ENCODE results near the gene ZNF662.

Gene ZNF662

DNA sequence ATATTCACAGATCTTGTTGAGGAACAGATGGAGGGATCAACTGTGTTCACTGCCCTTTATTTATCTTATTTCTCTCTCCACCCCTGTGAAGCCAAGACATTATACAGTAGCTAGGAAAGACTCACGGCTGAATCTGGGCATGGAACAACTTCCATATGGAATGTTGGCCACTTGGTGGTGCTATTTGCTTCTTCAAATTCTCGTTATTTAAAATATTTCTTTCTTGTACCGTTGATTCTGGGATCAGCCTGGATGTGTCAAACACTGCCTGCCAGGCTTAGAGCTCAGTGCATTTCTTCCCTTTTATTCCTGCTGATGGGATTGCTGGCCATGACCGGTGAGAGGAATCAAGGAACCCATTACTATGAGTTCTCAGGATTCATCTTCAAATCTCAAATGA, 55.7 kb downstream of the ZNF662 start:
- peak; percentile 63 for DNase-seq (ENCODE audit: low read depth)
- H3K4me3 ChIP-seq (ENCODE audit: low read length): no peak overlapping the region
- TF ChIP-seq, protein P1, sequence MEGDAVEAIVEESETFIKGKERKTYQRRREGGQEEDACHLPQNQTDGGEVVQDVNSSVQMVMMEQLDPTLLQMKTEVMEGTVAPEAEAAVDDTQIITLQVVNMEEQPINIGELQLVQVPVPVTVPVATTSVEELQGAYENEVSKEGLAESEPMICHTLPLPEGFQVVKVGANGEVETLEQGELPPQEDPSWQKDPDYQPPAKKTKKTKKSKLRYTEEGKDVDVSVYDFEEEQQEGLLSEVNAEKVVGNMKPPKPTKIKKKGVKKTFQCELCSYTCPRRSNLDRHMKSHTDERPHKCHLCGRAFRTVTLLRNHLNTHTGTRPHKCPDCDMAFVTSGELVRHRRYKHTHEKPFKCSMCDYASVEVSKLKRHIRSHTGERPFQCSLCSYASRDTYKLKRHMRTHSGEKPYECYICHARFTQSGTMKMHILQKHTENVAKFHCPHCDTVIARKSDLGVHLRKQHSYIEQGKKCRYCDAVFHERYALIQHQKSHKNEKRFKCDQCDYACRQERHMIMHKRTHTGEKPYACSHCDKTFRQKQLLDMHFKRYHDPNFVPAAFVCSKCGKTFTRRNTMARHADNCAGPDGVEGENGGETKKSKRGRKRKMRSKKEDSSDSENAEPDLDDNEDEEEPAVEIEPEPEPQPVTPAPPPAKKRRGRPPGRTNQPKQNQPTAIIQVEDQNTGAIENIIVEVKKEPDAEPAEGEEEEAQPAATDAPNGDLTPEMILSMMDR (conservative IDR thresholded peaks at IDR 0.05; ENCODE audit: low read length): peak; percentile 75

DNA sequence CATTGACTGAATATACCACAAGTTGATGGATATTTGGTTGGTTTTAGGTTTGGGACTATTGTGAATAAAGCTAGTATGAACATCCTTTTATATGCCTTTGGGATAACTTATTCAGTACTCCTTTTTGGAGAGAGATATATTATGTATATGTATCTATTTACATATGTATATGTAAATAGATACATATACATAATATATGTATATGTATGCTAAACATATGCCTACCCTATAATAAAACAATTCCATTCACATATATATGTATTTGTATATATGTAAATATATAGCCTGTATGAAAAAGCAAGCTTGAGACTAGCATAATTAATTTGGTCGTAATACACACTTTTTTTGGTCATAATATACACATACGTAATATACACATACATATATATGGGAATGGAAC, 57.3 kb downstream of the ZNF662 start:
- TF ChIP-seq, protein P1 (conservative IDR thresholded peaks at IDR 0.05; ENCODE audit: low read length): no peak

DNA sequence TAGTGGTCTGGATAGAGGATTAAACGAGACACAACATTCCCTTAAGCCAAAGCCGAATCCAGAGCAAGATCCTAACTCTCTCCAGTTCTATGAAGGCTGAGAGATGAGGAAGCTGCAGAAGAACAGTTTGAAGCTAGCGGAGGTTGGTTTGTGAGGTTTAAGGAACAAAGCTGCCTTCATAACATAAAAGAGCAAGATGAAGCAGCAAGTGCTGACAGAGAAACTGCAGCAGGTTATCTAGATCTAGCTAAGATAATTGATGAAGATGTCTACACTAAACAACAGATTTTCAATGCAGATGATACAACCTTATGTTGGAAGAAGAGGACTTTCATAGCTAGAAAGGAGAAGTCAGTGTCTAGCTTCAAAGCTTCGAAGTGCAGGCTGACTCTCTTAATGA, 58.3 kb downstream of the ZNF662 start:
- no peak overlapping the region for H3K4me3 ChIP-seq (ENCODE audit: low read length)
- DNase-seq (ENCODE audit: low read depth): no peak
- TF ChIP-seq, protein P1 (conservative IDR thresholded peaks at IDR 0.05; ENCODE audit: low read length): no peak

More for the DNA sequence above, 57.3 kb downstream of the ZNF662 start:
- no peak for DNase-seq (ENCODE audit: low read depth)
- H3K4me3 ChIP-seq (ENCODE audit: low read length): no peak overlapping the region

Data from AG10803 (cell line).